ENCODE data around the gene PLXND1.
A peak's percentile ranks its signal among the peaks of the same experiment; 100 is the strongest.

PLXND1 gene

GRCh38 chr3:129627350-129628168 is 21.1 kb upstream of the PLXND1 start:
- H3K4me3 ChIP-seq (replicated peaks in 1 of 2; ENCODE audit: low read depth in 2 of 2, low read length in 2 of 2), result peak overlapping the region; percentile 39
- DNase-seq (ENCODE audit: low read depth in 2 of 2), result peak; percentile 89 to 94
- TF ChIP-seq CTCF (IDR thresholded peaks at IDR 0.05; ENCODE audit: low read depth, low read length), result peak; percentile 69

- H3K4me3 ChIP-seq (replicated peaks in 1 of 2; ENCODE audit: low read depth in 2 of 2, low read length in 2 of 2), result peak overlapping the region; percentile 39 to 40
- DNase-seq (ENCODE audit: low read depth in 2 of 2), result peak; percentile 88 to 92
- TF ChIP-seq CTCF (IDR thresholded peaks at IDR 0.05; ENCODE audit: low read depth, low read length), result no peak
Observed at GRCh38 chr3:129626744-129627349, 20.4 kb upstream of the PLXND1 start.

GRCh38 chr3:129625072-129625874 is 18.8 kb upstream of the PLXND1 start:
- DNase-seq (ENCODE audit: low read depth in 2 of 2), result peak in 1 of 2 donors; percentile 37
- TF ChIP-seq CTCF (IDR thresholded peaks at IDR 0.05; ENCODE audit: low read depth, low read length), result no peak
- H3K4me3 ChIP-seq (replicated peaks in 1 of 2; ENCODE audit: low read depth in 2 of 2, low read length in 2 of 2), result no peak overlapping the region

- peak; percentile 34 to 58 for DNase-seq (ENCODE audit: low read depth in 2 of 2)
- no peak overlapping the region for H3K4me3 ChIP-seq (replicated peaks in 1 of 2; ENCODE audit: low read depth in 2 of 2, low read length in 2 of 2)
- no peak for TF ChIP-seq CTCF (IDR thresholded peaks at IDR 0.05; ENCODE audit: low read depth, low read length)
Observed at GRCh38 chr3:129624347-129625071, 18.0 kb upstream of the PLXND1 start.

- no peak for TF ChIP-seq CTCF (IDR thresholded peaks at IDR 0.05; ENCODE audit: low read depth, low read length)
- H3K4me3 ChIP-seq (replicated peaks in 1 of 2; ENCODE audit: low read depth in 2 of 2, low read length in 2 of 2), result no peak overlapping the region
- DNase-seq (ENCODE audit: low read depth in 2 of 2), result peak; percentile 59 to 67
Observed at GRCh38 chr3:129623447-129624118, 17.1 kb upstream of the PLXND1 start.

GRCh38 chr3:129622933-129623332 is 16.5 kb upstream of the PLXND1 start:
- H3K4me3 ChIP-seq (replicated peaks in 1 of 2; ENCODE audit: low read depth in 2 of 2, low read length in 2 of 2), result no peak overlapping the region
- no peak for DNase-seq (ENCODE audit: low read depth in 2 of 2)
- no peak for TF ChIP-seq CTCF (IDR thresholded peaks at IDR 0.05; ENCODE audit: low read depth, low read length)
